Fibroblast of upper back skin (primary cell): ENCODE data around the gene COL6A1.

Experiments used
- DNase-seq: peaks from one replicate; pipeline ENCODE4 v3.0.0-alpha.2; 2013

COL6A1 gene

DNA sequence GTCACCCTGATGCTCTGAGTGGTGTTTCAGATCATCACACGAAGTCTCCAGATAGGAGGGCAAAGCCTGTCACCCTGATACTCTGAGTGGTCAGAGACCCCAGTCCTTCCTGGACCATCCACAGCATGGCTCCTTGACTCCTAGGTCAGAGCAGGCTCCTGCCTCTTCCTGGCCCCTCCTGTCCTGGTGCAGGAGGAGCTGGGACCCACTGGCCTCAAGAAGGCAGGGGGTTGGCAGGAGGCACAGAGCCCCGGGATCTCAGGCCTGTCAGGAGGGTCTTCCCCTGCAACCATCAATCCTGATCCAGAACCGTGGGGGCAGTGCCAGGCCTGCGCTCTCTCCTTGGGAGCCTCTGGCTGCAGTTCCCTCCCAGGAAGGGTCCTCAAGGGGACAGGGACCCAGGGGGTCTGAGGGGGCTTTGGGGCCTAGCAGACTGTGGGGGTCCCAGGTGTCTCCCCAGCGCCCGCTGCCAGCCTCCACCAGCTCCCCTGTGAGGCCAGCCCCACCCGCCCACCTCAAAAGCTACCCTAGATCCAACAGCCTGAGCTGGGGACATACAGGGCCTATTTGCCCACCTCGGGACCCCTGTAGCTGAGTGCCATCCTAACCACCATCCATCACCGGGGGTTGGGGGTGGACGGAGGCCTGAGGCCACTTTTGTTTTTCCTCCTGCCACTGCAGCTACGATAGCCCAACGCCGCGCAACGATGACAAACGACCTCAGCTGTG is 27.5 kb downstream of the COL6A1 start:
- no peak for DNase-seq

DNA sequence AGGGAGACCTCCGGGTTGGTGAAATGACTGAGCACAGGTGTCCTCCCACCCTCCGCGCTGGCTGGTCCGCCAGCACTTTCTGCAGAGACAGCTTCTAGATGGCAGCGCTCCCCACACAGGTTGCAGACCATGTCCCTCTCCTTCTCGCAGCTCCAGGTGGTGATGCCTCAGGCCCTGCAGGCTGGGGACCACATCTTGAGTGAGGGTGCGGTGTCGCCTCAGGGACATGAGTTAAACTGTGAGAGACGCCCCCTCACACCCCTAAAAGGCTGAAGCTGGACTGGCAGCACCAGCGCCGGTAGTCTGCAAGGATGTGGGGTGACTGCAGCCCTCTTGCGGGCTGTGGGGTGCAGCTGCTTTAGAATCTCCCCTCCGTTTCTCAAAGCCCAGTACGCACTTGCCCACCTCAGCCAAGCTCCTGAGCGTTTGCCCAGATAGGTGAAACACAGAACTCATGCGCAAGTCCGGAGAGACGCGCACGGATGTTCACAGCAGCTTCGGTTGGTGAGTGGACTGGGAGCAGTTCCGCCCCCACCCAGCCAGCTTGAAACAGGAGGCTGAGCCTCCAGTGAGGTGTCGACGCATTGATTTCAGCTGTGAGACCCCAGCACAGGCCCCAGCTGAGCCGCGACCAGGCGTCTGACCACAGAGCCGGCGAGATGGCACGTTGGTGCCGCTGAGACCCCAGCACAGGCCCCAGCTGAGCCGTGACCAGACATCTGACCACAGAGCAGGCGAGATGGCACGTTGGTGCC is 28.6 kb downstream of the COL6A1 start:
- no peak for DNase-seq

DNA sequence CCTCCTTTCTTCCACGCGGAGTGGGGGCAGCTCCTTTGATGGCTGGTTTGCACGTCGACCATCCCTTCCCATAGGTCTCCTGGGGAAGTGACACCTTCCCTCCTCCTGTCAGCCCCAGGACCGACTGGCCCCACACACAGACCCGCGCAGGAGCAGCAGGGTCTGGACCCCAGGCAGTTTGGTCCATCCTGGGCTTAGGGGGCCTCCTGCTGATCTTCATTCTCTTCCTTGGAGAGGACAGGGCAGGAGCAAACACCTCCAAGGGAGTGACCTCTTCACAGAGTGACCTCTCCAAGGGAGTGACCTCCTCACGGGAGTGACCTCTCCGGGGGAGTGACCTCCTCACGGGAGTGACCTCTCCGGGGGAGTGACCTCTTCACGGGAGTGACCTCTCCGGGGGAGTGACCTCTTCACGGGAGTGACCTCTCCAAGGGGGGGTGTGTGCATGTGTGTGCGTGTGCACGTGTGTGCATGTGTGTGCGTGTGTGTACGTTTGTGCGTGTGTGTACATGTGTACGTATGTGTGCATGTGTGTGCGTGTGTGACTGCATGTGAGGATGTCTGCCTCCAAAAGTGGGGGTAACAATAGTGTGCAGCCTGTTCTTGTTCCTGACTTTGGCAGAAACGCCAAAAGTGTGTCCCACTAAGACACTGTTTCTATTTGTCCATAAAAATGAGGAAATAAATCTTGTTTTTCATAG is 29.8 kb downstream of the COL6A1 start:
- DNase-seq, result no peak

DNA sequence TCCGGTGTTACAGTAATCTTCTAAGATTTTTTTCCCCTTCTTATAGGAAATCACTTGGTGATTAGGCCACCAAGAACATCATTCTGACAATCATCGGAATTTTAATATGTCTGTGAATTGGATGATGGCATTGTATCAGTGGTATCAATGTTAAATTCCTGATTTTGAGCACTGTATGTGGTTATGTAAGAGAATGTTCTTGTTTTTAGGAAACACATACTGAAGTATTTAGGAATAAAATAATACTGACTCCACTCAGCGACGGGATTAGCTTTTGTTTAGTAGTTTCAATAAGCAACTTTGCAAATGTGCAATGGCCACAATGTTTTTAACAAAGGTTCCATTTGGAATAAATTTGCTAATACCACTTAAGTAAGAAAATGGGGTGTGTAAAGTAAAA is 30.6 kb downstream of the COL6A1 start:
- no peak for DNase-seq

GRCh38 chr21:46014828-46015227 is 33.3 kb downstream of the COL6A1 start:
- DNase-seq, result no peak

- DNase-seq, result no peak
Observed at GRCh38 chr21:46017148-46017547, 35.6 kb downstream of the COL6A1 start.

- DNase-seq, result no peak
Observed at GRCh38 chr21:46017695-46018094, 36.1 kb downstream of the COL6A1 start.

GRCh38 chr21:46018615-46019014 is 37.0 kb downstream of the COL6A1 start:
- no peak for DNase-seq

- no peak for DNase-seq
Observed at GRCh38 chr21:46020581-46020980, 39.0 kb downstream of the COL6A1 start.

DNA sequence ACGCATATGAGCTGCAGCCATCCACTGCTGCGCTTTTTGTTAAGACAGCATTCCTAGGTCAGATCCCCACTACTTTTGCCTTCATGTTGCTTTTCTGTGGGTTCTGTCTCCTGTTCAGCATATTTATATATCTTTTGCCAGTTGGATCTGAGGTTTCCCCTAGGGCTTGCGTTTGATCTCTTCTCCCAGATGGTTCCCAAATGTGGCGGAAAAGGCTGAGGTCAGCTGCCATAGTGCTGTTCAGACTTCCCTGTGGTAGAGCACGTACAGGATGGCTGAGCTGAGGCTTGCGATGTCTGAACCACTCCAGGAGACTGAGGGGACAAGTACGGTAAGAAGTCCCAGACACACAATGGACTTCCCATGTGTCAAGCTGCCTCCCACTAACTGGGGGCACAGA is 39.8 kb downstream of the COL6A1 start:
- DNase-seq, result peak; percentile 66

GRCh38 chr21:46021978-46022544 is 40.5 kb downstream of the COL6A1 start:
- DNase-seq, result peak; percentile 76

DNA sequence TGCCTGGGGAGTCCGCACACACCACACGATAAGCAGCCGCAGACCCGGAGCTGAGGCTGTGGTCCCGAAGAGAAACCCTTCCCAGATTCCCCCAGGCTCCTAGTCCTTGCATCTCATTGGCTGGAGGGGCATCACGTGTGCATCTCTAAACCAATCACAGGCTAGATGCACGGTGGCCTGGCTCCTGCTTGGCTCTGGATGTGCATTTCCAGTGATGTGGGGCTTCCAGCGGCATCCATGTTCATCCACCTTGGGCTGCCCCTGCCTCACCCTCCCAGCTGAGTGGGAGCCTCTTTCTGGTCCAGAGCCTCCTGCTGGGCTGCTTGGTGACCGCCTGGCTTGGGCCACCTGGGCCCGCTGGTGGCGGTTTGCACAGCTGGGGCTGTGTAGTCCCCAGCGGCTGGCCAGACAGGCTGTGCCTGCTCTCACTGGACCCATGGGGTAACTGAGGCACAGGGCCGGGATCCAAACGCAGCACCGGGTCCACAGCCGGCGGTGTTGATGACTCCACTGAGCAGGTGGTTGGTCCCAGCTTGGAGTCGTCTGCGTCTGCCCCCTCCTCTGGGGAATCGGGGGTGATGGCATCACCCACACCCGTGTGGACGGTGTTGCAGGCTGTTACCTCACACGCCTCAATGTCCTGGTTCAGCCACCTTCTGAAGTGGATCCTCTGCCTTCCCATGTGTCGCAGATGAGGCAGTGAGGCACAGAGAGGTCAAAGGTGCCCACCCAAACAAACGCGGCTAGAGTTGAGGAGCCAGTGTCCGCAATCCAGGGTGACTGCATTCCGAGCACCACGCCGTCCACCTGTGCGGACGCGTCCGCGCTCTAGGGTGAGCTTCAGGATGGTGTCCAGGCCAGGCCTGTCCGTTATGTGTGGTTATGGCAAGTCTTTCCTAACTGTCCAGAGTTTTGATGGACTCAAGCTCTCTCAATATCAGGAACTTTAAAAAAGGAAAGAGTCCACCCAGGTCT is 41.3 kb downstream of the COL6A1 start:
- no peak for DNase-seq

DNA sequence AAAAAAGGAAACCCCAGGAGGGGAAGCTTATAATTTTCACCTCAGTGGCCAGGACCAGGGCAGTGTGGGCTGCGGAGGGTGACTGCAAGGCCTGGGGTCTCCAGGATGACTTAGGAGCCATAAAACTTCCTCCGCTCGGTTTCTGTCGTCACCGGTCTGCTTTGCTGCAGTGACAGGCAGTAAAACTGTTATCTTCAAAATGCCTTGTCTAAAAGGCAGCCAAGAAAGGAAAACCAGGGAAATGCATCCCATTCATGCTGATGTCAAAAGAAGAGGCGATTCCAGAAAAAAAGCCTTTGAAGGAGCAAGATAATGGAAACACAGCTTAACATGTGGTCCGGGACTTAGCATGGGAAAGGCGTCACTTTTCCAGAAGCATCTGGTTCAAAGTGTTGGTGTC is 42.0 kb downstream of the COL6A1 start:
- no peak for DNase-seq

DNA sequence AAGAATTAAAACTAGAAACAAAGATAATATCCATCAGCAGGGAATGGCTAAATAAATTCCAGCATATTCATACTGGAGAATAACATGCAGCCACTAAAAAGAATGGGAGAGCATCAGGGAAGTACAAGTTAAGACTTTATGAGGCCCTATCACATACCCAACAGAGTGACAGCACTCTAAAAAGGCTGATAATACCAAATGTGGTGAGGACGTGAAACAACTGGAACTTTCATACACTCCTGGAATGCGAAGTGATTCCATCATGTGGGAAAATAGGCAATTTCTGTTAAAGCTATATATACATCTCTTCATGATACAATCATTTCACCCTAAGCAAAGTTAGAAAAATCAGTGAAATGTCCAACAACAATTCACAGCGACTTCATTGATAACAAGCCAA is 42.6 kb downstream of the COL6A1 start:
- DNase-seq, result no peak

DNA sequence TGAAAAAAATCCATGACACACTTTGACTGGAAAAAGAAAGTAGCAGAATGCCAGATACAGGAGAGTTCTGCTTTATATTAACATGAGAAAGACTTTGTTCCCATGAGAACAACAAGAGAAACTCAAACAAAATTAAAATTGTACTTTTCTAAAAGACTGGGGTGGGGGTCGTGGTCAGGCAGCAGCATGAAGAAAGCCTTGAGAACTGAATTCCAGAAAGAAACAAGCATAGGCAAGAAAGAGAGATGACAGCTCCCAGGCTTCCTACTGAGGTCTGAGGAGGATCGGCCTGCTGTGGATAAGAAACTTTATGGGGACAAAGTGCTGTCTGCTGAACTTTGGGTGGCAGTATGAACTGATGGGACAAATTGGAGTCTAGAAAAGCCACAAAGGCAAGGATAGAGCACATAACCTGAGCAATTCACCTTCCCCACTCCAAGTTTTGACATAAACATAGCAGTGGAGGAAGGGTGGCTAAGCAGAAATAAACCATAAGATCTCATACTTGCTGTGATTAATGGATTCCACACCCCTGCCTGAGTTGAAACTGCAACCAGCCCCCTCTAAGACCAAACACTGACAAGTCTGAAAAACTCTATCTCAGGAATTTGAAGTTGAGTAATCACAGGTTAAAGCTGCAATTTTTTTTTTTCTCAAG is 43.7 kb downstream of the COL6A1 start:
- DNase-seq, result peak; percentile 92

- peak; percentile 53 for DNase-seq
Observed at GRCh38 chr21:46027851-46028493, 46.4 kb downstream of the COL6A1 start.

- peak; percentile 70 for DNase-seq
Observed at GRCh38 chr21:46028573-46029091, 47.1 kb downstream of the COL6A1 start.

DNA sequence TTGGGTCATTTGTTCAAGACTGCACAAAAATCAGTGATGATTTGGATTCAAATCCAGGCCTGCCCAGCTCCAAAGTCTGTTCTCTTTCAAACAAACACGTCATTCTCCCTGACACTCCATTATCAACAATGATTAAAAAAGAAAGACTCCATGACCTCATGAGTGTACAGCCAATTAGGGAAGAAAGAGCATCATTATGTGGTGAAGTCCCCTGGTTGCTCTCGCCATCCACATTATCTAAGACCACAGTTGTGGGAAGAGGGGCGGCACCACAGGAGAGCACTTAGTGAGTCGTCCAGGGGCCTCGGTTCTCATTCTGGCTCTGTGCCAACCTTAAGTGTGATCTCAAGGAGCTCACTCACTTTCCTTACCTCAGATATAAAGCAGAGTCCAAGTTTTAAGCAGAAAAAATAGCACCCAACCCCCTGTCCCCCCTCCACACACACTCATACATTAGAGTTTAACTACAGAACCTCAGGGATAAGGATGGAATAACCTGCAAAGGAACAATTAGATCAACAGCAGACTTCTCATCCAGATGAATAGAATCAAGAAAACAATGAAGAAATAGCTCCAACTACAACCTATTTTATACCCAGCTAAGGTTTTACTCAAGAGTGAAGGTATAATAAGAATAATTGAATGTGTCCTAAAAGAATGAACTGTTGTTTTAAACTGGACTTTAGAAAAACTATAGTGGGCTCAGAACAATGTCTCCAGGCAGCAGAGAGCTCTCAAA is 47.8 kb downstream of the COL6A1 start:
- DNase-seq, result no peak

- DNase-seq, result no peak
Observed at GRCh38 chr21:46031484-46031883, 49.9 kb downstream of the COL6A1 start.

DNA sequence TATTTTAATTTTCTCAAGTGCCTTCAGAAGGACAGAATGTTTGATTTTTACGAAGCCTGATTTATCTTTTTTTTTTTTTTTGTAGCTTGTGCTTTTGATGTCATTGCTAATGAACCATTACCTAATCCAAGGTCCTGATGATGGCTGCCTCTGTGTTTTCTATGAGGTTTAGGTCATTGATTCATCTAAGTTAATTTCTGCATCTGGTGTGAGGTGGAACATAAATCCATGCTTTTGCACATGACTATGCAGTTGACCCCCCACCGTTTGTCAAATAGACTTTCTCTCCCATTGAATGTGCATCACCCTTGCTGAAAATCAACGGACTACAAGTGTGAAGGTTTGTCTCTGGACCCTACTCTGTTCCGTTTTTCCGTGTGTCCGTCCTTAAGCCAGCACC is 50.5 kb downstream of the COL6A1 start:
- no peak for DNase-seq
